Skeletal muscle satellite cell (primary cell): Measurements from ENCODE around the gene WDR87.

ENCODE experiments used
- H3K27me3 ChIP-seq: 2 replicates; pipeline ENCODE4 v1.7.0; 2013; ENCODE audit warnings: low read length; ENCODE audit not compliant: control insufficient read depth, insufficient read depth
- H3K36me3 ChIP-seq: 2 replicates; pipeline ENCODE4 v1.7.0; 2013; ENCODE audit warnings: mild to moderate bottlenecking, control low read depth, low read length; ENCODE audit not compliant: insufficient read depth
- H3K4me1 ChIP-seq: 2 replicates; pipeline ENCODE4 v1.7.0; 2013; ENCODE audit warnings: low read length; ENCODE audit not compliant: control insufficient read depth, insufficient read depth
- H3K4me2 ChIP-seq: 2 replicates; pipeline ENCODE4 v1.7.0; 2013; ENCODE audit warnings: mild to moderate bottlenecking, low read length
- H3K4me3 ChIP-seq: 2 replicates; pipeline ENCODE4 v1.7.0; 2013; ENCODE audit warnings: low read length
- H3K9ac ChIP-seq: 2 replicates; pipeline ENCODE4 v1.7.0; 2013; ENCODE audit warnings: mild to moderate bottlenecking, low read depth, low read length, moderate library complexity
- H3K9me3 ChIP-seq: replicated peaks from 2 replicates; pipeline ENCODE4 v1.7.0; 2013; ENCODE audit warnings: mild to moderate bottlenecking, control low read depth, low read length

WDR87 gene

GRCh38 chr19:37942516-37942902 lies 36.1 kb upstream of the WDR87 start:
- no peak overlapping the region for H3K4me2 ChIP-seq
- H3K27me3 ChIP-seq, result no peaks in the 10 kb centered on the region
- no peaks in the 10 kb centered on the region for H3K4me1 ChIP-seq
- H3K36me3 ChIP-seq, result peaks cover 10% of the 10 kb centered on the region
- no peak overlapping the region for H3K4me3 ChIP-seq
- H3K9ac ChIP-seq, result no peak overlapping the region
- H3K9me3 ChIP-seq, result no peaks in the 10 kb centered on the region

GRCh38 chr19:37941782-37942515 lies 35.6 kb upstream of the WDR87 start:
- Histone ChIP-seq H3K9ac (no peak overlapping the region), H3K27me3 (no peaks in the 10 kb centered on the region), H3K36me3 (peaks cover 10% of the 10 kb centered on the region), H3K4me3 (no peak overlapping the region), H3K4me2 (no peak overlapping the region), H3K4me1 (no peaks in the 10 kb centered on the region), H3K9me3 (no peaks in the 10 kb centered on the region)

DNA sequence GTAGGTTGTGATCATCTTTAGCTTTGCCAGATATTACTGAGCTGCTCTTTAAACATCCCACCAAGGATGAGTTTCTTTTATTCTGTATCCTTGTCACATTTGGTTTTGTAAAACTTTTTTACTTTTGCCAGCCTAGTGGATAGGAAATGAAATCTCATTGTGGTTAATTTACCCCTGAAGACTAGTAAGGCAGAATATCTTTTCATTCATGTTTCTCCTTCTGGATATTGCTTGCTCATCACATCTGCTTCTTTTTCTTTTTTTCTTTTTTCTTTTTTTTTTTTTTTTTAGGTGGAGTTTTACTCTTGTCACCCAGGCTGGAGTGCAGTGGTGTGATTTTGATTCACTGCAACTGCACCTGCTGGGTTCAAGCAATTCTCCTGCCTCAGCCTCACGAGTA lies 32.0 kb upstream of the WDR87 start:
- Histone ChIP-seq H3K27me3 (no peaks in the 10 kb centered on the region), H3K9ac (no peak overlapping the region), H3K9me3 (peaks cover 7% of the 10 kb centered on the region), H3K4me2 (no peak overlapping the region), H3K36me3 (peaks cover 13% of the 10 kb centered on the region), H3K4me1 (peaks cover 10% of the 10 kb centered on the region), H3K4me3 (no peak overlapping the region)

DNA sequence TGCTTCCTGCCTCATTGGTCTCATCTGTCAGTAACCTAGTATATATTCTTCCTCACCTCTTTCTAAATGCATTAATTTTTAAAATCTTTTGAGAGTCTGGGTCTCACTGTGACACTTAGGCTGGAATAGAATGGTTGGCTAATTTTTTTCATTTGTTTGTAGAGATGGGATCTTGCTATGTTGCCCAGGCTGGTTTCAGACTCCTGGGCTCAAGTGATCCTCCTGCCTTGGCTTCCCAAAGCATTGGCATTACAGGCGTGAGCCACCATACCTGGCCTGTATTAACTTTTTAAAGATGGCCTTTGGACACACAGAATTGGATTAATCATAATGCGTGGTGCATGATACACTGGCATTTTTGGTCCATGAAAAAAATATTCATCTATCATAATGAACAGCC lies 30.5 kb upstream of the WDR87 start:
- H3K4me1 ChIP-seq, result peaks cover 24% of the 10 kb centered on the region
- peaks cover 13% of the 10 kb centered on the region for H3K36me3 ChIP-seq
- H3K4me3 ChIP-seq, result no peak overlapping the region
- H3K9me3 ChIP-seq, result peaks cover 7% of the 10 kb centered on the region
- no peaks in the 10 kb centered on the region for H3K27me3 ChIP-seq
- H3K4me2 ChIP-seq, result no peak overlapping the region
- H3K9ac ChIP-seq, result no peak overlapping the region

- Histone ChIP-seq H3K4me2 (no peak overlapping the region), H3K9ac (no peak overlapping the region), H3K9me3 (peaks cover 7% of the 10 kb centered on the region), H3K4me3 (no peak overlapping the region), H3K36me3 (peaks cover 7% of the 10 kb centered on the region), H3K27me3 (no peaks in the 10 kb centered on the region), H3K4me1 (peaks cover 31% of the 10 kb centered on the region)
Observed at GRCh38 chr19:37936166-37936565, 29.8 kb upstream of the WDR87 start.

GRCh38 chr19:37935341-37935740 lies 28.9 kb upstream of the WDR87 start:
- Histone ChIP-seq H3K4me3 (no peak overlapping the region), H3K9ac (no peak overlapping the region), H3K27me3 (no peaks in the 10 kb centered on the region), H3K36me3 (peaks cover 7% of the 10 kb centered on the region), H3K4me1 (peaks cover 36% of the 10 kb centered on the region), H3K4me2 (no peak overlapping the region), H3K9me3 (peaks cover 7% of the 10 kb centered on the region)

- H3K4me2 ChIP-seq, result peak overlapping the region; percentile 22
- peaks cover 7% of the 10 kb centered on the region for H3K9me3 ChIP-seq
- H3K36me3 ChIP-seq, result peaks cover 5% of the 10 kb centered on the region
- no peak overlapping the region for H3K4me3 ChIP-seq
- H3K27me3 ChIP-seq, result no peaks in the 10 kb centered on the region
- H3K4me1 ChIP-seq, result peaks cover 36% of the 10 kb centered on the region
- no peak overlapping the region for H3K9ac ChIP-seq
Observed at GRCh38 chr19:37933937-37934358, 27.6 kb upstream of the WDR87 start.

- no peak overlapping the region for H3K9ac ChIP-seq
- peaks cover 36% of the 10 kb centered on the region for H3K4me1 ChIP-seq
- H3K4me2 ChIP-seq, result peak overlapping the region; percentile 76
- no peaks in the 10 kb centered on the region for H3K27me3 ChIP-seq
- H3K4me3 ChIP-seq, result no peak overlapping the region
- peaks cover 3% of the 10 kb centered on the region for H3K36me3 ChIP-seq
- H3K9me3 ChIP-seq, result peaks cover 7% of the 10 kb centered on the region
Observed at GRCh38 chr19:37932985-37933936, 26.9 kb upstream of the WDR87 start.

DNA sequence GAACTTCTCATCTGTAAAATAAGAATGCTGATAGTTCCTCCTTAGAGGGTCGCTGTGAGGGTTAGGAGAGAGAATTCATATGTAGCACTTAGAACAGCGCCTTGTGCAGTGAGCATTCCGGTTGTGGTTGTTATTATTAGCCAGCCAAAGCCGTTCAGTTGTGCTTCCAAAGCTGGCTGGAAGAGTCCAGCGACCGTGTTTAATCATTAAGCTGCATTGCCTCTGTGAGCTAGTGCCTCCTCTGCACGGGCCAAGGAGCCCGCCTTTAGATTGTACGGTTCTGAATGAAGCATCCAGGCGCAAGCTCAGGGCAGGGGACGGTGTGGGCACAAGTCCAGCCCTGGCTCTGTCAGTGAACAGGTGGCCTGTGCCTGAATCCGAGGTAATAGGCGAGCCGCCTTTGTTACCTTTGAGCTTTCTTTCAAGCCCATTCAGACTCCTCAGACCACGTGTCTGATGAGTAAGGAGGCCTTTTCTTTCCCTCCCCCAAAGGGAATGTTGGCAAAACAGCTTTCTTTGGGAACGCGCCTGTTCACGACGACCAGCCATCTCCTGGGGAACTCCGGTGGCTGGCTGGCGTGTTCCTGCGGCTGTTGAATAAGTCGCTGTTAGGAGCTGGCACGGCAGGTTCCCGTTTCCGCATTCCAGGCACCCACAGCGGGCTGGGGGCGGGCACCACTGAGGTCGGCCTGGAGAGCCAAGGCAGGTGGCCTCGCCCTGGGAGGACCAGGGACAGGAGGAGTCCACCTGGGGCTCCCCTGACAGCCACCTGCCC lies 25.7 kb upstream of the WDR87 start:
- Histone ChIP-seq H3K9ac (peak overlapping the region; percentile 63), H3K4me3 (peak overlapping the region; percentile 46), H3K9me3 (peaks cover 7% of the 10 kb centered on the region), H3K27me3 (no peaks in the 10 kb centered on the region), H3K36me3 (peaks cover 3% of the 10 kb centered on the region), H3K4me2 (peak overlapping the region; percentile 76), H3K4me1 (peaks cover 36% of the 10 kb centered on the region)

- H3K36me3 ChIP-seq, result no peaks in the 10 kb centered on the region
- no peak overlapping the region for H3K4me2 ChIP-seq
- H3K9me3 ChIP-seq, result peaks cover 2% of the 10 kb centered on the region
- no peak overlapping the region for H3K9ac ChIP-seq
- H3K4me1 ChIP-seq, result peaks cover 36% of the 10 kb centered on the region
- no peaks in the 10 kb centered on the region for H3K27me3 ChIP-seq
- no peak overlapping the region for H3K4me3 ChIP-seq
Observed at GRCh38 chr19:37930416-37930815, 24.0 kb upstream of the WDR87 start.

DNA sequence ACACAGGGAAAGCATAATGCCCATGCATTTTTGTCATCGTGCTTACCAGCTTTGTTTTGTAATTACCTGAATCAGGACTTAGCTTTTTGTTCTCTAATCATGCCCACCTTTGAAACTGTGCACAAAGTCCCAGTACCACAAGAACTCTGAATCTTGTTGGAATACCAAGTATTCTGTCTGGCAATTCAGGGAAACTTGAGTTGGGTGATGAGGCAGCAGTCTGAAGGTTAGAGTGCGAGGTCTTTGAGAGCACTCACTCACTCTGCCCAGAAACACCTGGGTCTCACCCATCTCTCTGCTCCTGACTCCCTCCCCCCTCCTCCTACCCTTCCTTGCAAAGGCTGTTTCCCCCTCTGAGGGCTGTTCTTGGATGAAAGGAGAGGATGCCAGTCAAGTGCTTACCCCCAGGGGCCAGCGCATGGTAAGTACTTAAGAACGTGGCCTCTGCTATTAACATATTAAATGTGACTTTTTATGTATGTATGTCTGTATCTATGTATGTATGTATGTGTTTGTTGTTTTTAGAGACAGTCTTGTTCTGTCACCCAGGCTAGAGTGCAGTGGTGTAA lies 23.0 kb upstream of the WDR87 start:
- H3K4me1 ChIP-seq, result peaks cover 36% of the 10 kb centered on the region

More for the DNA sequence above, 23.0 kb upstream of the WDR87 start:
- Histone ChIP-seq H3K27me3 (no peaks in the 10 kb centered on the region), H3K9ac (no peak overlapping the region), H3K36me3 (no peaks in the 10 kb centered on the region), H3K4me3 (no peak overlapping the region), H3K4me2 (no peak overlapping the region), H3K9me3 (no peaks in the 10 kb centered on the region)
